RWPE2 (cell line): ENCODE measurements around the gene NCL.

Experiments used
- ATAC-seq: fragments of 200-7000 bp; cut with Tn5 transposase; 3 replicates; pipeline ENCODE4 v1.9.1; 2021; ENCODE audit warnings: low read depth
- DNase-seq: peaks from one replicate; pipeline ENCODE4 v3.0.0-alpha.2; 2020; ENCODE audit warnings: low spot score
- H3K27ac ChIP-seq: fragments of 450-650 bp; 2 replicates; pipeline ENCODE4 v1.5.1; 2017; ENCODE audit warnings: mild to moderate bottlenecking; ENCODE audit not compliant: poor library complexity, severe bottlenecking
- H3K27me3 ChIP-seq: fragments of 250-450 bp; sonication (Bioruptor Pico); 2 replicates; pipeline ENCODE4 v1.5.1; 2021; ENCODE audit warnings: mild to moderate bottlenecking, moderate library complexity; ENCODE audit not compliant: insufficient read depth, poor library complexity, severe bottlenecking
- H3K36me3 ChIP-seq: fragments of 250-450 bp; sonication (Bioruptor Pico); 2 replicates; pipeline ENCODE4 v1.5.1; 2020; ENCODE audit warnings: low read depth, mild to moderate bottlenecking, moderate library complexity
- H3K4me1 ChIP-seq: fragments of 250-450 bp; sonication (Bioruptor Pico); 2 replicates; pipeline ENCODE4 v1.5.1; 2021; ENCODE audit warnings: mild to moderate bottlenecking, moderate library complexity; ENCODE audit not compliant: insufficient read depth, poor library complexity, severe bottlenecking
- H3K4me3 ChIP-seq: fragments of 250-450 bp; sonication (Bioruptor Pico); 2 replicates; pipeline ENCODE4 v1.5.1; 2021; ENCODE audit warnings: mild to moderate bottlenecking, moderate library complexity; ENCODE audit not compliant: severe bottlenecking
- H3K9me3 ChIP-seq: fragments of 250-450 bp; sonication (Bioruptor Pico); 2 replicates; pipeline ENCODE4 v1.5.1; 2021; ENCODE audit warnings: mild to moderate bottlenecking, moderate library complexity; ENCODE audit not compliant: severe bottlenecking
- CTCF ChIP-seq: fragments of 450-650 bp; IDR thresholded peaks from one replicate; pipeline ENCODE4 v1.5.1; 2017; ENCODE audit warnings: mild to moderate bottlenecking, moderate library complexity; ENCODE audit not compliant: poor library complexity, severe bottlenecking

NCL gene

GRCh38 chr2:231421051-231421580 is 43.2 kb downstream of the NCL start:
- no peak for TF ChIP-seq CTCF
- no peaks in the 10 kb centered on the region for H3K9me3 ChIP-seq
- no peaks in the 10 kb centered on the region for H3K27me3 ChIP-seq
- DNase-seq: no peak
- H3K4me3 ChIP-seq: no peak overlapping the region
- no peak overlapping the region for H3K27ac ChIP-seq
- ATAC-seq: no peak
- H3K36me3 ChIP-seq: no peaks in the 10 kb centered on the region
- no peaks in the 10 kb centered on the region for H3K4me1 ChIP-seq

- ATAC-seq (no peak), DNase-seq (no peak)
- Histone ChIP-seq H3K27ac (no peak overlapping the region), H3K27me3 (no peaks in the 10 kb centered on the region), H3K36me3 (no peaks in the 10 kb centered on the region), H3K4me1 (no peaks in the 10 kb centered on the region), H3K9me3 (no peaks in the 10 kb centered on the region), H3K4me3 (no peak overlapping the region)
- no peak for TF ChIP-seq CTCF
Measured at GRCh38 chr2:231418820-231419640, 45.3 kb downstream of the NCL start.

- Histone ChIP-seq H3K27me3 (no peaks in the 10 kb centered on the region), H3K4me3 (no peak overlapping the region), H3K4me1 (no peaks in the 10 kb centered on the region), H3K9me3 (no peaks in the 10 kb centered on the region), H3K27ac (no peak overlapping the region), H3K36me3 (no peaks in the 10 kb centered on the region)
- ATAC-seq: no peak
- no peak for DNase-seq
- no peak for TF ChIP-seq CTCF
Measured at GRCh38 chr2:231415029-231415428, 49.3 kb downstream of the NCL start.

GRCh38 chr2:231413921-231414476 is 50.3 kb downstream of the NCL start:
- TF ChIP-seq CTCF: no peak
- Histone ChIP-seq H3K4me1 (no peaks in the 10 kb centered on the region), H3K36me3 (no peaks in the 10 kb centered on the region), H3K27ac (no peak overlapping the region), H3K27me3 (no peaks in the 10 kb centered on the region), H3K9me3 (no peaks in the 10 kb centered on the region), H3K4me3 (no peak overlapping the region)
- DNase-seq: no peak
- no peak for ATAC-seq

GRCh38 chr2:231413456-231413855 is 50.8 kb downstream of the NCL start:
- no peak for DNase-seq
- no peak overlapping the region for H3K27ac ChIP-seq

More at GRCh38 chr2:231413456-231413855, 50.8 kb downstream of the NCL start:
- H3K36me3 ChIP-seq: no peaks in the 10 kb centered on the region
- no peaks in the 10 kb centered on the region for H3K27me3 ChIP-seq
- H3K4me3 ChIP-seq: no peak overlapping the region
- H3K4me1 ChIP-seq: no peaks in the 10 kb centered on the region
- no peak for TF ChIP-seq CTCF
- ATAC-seq: no peak
- H3K9me3 ChIP-seq: no peaks in the 10 kb centered on the region
